ENCODE measurements around the gene GPX4.
"Not testable (repeated sequence)": the region's sequence is repeated elsewhere in the genome, so short reads cannot be mapped to it uniquely, and the experiment has no call there.

The GPX4 gene

GRCh38 chr19:1114728-1115127 lies 10.9 kb downstream of the GPX4 start:
- DNase-seq (ENCODE audit: low spot score in 2 of 2); H3K4me1 ChIP-seq; H3K4me3 ChIP-seq; H3K9me3 ChIP-seq; H3K27me3 ChIP-seq (ENCODE audit: low read depth); in situ Hi-C loops (cut with MboI; ENCODE audit: low sequenced_read_pairs): not testable (repeated sequence)
- peaks cover 25% of the 10 kb centered on the region for H3K36me3 ChIP-seq (replicated peaks)

GRCh38 chr19:1115646-1116420 lies 12.0 kb downstream of the GPX4 start:
- Histone ChIP-seq H3K27me3 (ENCODE audit: low read depth) (no peaks in the 10 kb centered on the region), H3K36me3 (replicated peaks) (peaks cover 25% of the 10 kb centered on the region), H3K4me3 (no peak overlapping the region), H3K9me3 (no peaks in the 10 kb centered on the region), H3K4me1 (peaks cover 5% of the 10 kb centered on the region; the same call in 1 of the 2 replicates)
- DNase-seq (ENCODE audit: low spot score in 2 of 2), result no peak
- in situ Hi-C loops (cut with MboI; ENCODE audit: low sequenced_read_pairs), result no loop called here

GRCh38 chr19:1116726-1117581 lies 13.2 kb downstream of the GPX4 start:
- H3K4me3 ChIP-seq, result no peak overlapping the region
- no peaks in the 10 kb centered on the region for H3K27me3 ChIP-seq (ENCODE audit: low read depth)
- in situ Hi-C loops (cut with MboI; ENCODE audit: low sequenced_read_pairs), result no loop called here
- no peaks in the 10 kb centered on the region for H3K9me3 ChIP-seq
- DNase-seq (ENCODE audit: low spot score in 2 of 2), result no peak
- peaks cover 5% of the 10 kb centered on the region; the same call in 1 of the 2 replicates for H3K4me1 ChIP-seq
- peaks cover 30% of the 10 kb centered on the region for H3K36me3 ChIP-seq (replicated peaks)

- no peaks in the 10 kb centered on the region for H3K27me3 ChIP-seq (ENCODE audit: low read depth)
- peaks cover 5% of the 10 kb centered on the region; the same call in 1 of the 2 replicates for H3K4me1 ChIP-seq
- H3K36me3 ChIP-seq (replicated peaks), result peaks cover 25% of the 10 kb centered on the region
- in situ Hi-C loops (cut with MboI; ENCODE audit: low sequenced_read_pairs), result no loop called here
- no peak for DNase-seq (ENCODE audit: low spot score in 2 of 2)
- H3K9me3 ChIP-seq, result no peaks in the 10 kb centered on the region
- no peak overlapping the region for H3K4me3 ChIP-seq
Observed at GRCh38 chr19:1117654-1118053, 13.9 kb downstream of the GPX4 start.

GRCh38 chr19:1118999-1119398 lies 15.2 kb downstream of the GPX4 start:
- Histone ChIP-seq H3K9me3 (no peaks in the 10 kb centered on the region), H3K36me3 (replicated peaks) (peaks cover 23% of the 10 kb centered on the region), H3K4me3 (no peak overlapping the region), H3K27me3 (ENCODE audit: low read depth) (no peaks in the 10 kb centered on the region), H3K4me1 (no peaks in the 10 kb centered on the region)
- in situ Hi-C loops (cut with MboI; ENCODE audit: low sequenced_read_pairs), result no loop called here
- no peak for DNase-seq (ENCODE audit: low spot score in 2 of 2)

- H3K36me3 ChIP-seq (replicated peaks), result peaks cover 17% of the 10 kb centered on the region
- no peaks in the 10 kb centered on the region for H3K9me3 ChIP-seq
- H3K4me3 ChIP-seq, result no peak overlapping the region
- H3K4me1 ChIP-seq, result no peaks in the 10 kb centered on the region
- no peaks in the 10 kb centered on the region for H3K27me3 ChIP-seq (ENCODE audit: low read depth)
- in situ Hi-C loops (cut with MboI; ENCODE audit: low sequenced_read_pairs), result no loop called here
- no peak for DNase-seq (ENCODE audit: low spot score in 2 of 2)
Observed at GRCh38 chr19:1119475-1120217, 15.9 kb downstream of the GPX4 start.

GRCh38 chr19:1121395-1121794 lies 17.6 kb downstream of the GPX4 start:
- Histone ChIP-seq H3K9me3 (no peaks in the 10 kb centered on the region), H3K27me3 (ENCODE audit: low read depth) (no peaks in the 10 kb centered on the region), H3K4me1 (no peaks in the 10 kb centered on the region), H3K36me3 (replicated peaks) (peaks cover 17% of the 10 kb centered on the region), H3K4me3 (no peak overlapping the region)
- in situ Hi-C loops (cut with MboI; ENCODE audit: low sequenced_read_pairs), result no loop called here
- no peak for DNase-seq (ENCODE audit: low spot score in 2 of 2)

GRCh38 chr19:1122021-1122971 lies 18.5 kb downstream of the GPX4 start:
- H3K4me1 ChIP-seq, result no peaks in the 10 kb centered on the region
- no peak overlapping the region for H3K4me3 ChIP-seq
- peaks cover 15% of the 10 kb centered on the region for H3K36me3 ChIP-seq (replicated peaks)
- no peaks in the 10 kb centered on the region for H3K9me3 ChIP-seq
- no peak for DNase-seq (ENCODE audit: low spot score in 2 of 2)
- H3K27me3 ChIP-seq (ENCODE audit: low read depth), result no peaks in the 10 kb centered on the region
- in situ Hi-C loops (cut with MboI; ENCODE audit: low sequenced_read_pairs), result no loop called here

GRCh38 chr19:1122972-1123363 lies 19.2 kb downstream of the GPX4 start:
- no peaks in the 10 kb centered on the region for H3K4me1 ChIP-seq
- no peaks in the 10 kb centered on the region for H3K9me3 ChIP-seq
- in situ Hi-C loops (cut with MboI; ENCODE audit: low sequenced_read_pairs), result no loop called here
- no peaks in the 10 kb centered on the region for H3K27me3 ChIP-seq (ENCODE audit: low read depth)
- peak; percentile 49 to 92 for DNase-seq (ENCODE audit: low spot score in 2 of 2)
- no peak overlapping the region for H3K4me3 ChIP-seq
- H3K36me3 ChIP-seq (replicated peaks), result peaks cover 17% of the 10 kb centered on the region

GRCh38 chr19:1123381-1123780 lies 19.6 kb downstream of the GPX4 start:
- in situ Hi-C loops (cut with MboI; ENCODE audit: low sequenced_read_pairs), result no loop called here
- no peak overlapping the region for H3K4me3 ChIP-seq
- H3K36me3 ChIP-seq (replicated peaks), result peaks cover 17% of the 10 kb centered on the region
- H3K9me3 ChIP-seq, result no peaks in the 10 kb centered on the region
- DNase-seq (ENCODE audit: low spot score in 2 of 2), result no peak
- H3K4me1 ChIP-seq, result no peaks in the 10 kb centered on the region
- no peaks in the 10 kb centered on the region for H3K27me3 ChIP-seq (ENCODE audit: low read depth)

GRCh38 chr19:1123885-1124677 lies 20.3 kb downstream of the GPX4 start:
- Histone ChIP-seq H3K27me3 (ENCODE audit: low read depth) (no peaks in the 10 kb centered on the region), H3K9me3 (no peaks in the 10 kb centered on the region), H3K36me3 (replicated peaks) (peaks cover 17% of the 10 kb centered on the region), H3K4me3 (no peak overlapping the region), H3K4me1 (no peaks in the 10 kb centered on the region)
- in situ Hi-C loops (cut with MboI; ENCODE audit: low sequenced_read_pairs), result no loop called here
- no peak for DNase-seq (ENCODE audit: low spot score in 2 of 2)

GRCh38 chr19:1125601-1126467 lies 22.0 kb downstream of the GPX4 start:
- Histone ChIP-seq H3K36me3 (replicated peaks) (peaks cover 17% of the 10 kb centered on the region), H3K9me3 (no peaks in the 10 kb centered on the region), H3K27me3 (ENCODE audit: low read depth) (no peaks in the 10 kb centered on the region), H3K4me3 (no peak overlapping the region), H3K4me1 (no peaks in the 10 kb centered on the region)
- DNase-seq (ENCODE audit: low spot score in 2 of 2), result no peak
- in situ Hi-C loops (cut with MboI; ENCODE audit: low sequenced_read_pairs), result no loop called here

Measured in HAP-1 (cell line).